HUES64 (cell line): ENCODE data around the gene BACH2.
"Not testable (repeated sequence)": the region's sequence is repeated elsewhere in the genome, so short reads cannot be mapped to it uniquely, and the experiment has no call there.

Experiments used
- H3K27ac ChIP-seq: 2 replicates; pipeline ENCODE4 v1.7.0; 2013; ENCODE audit warnings: low read depth, low read length, inconsistent platforms
- H3K27me3 ChIP-seq: 2 replicates; pipeline ENCODE4 v1.6.1; 2013; ENCODE audit warnings: mild to moderate bottlenecking, low read length; ENCODE audit not compliant: insufficient read depth
- H3K36me3 ChIP-seq: 2 replicates; pipeline ENCODE4 v1.6.1; 2013; ENCODE audit warnings: mild to moderate bottlenecking, low read length; ENCODE audit not compliant: insufficient read depth
- H3K4me1 ChIP-seq: 2 replicates; pipeline ENCODE4 v1.6.1; 2013; ENCODE audit warnings: mild to moderate bottlenecking, low read length, moderate library complexity; ENCODE audit not compliant: insufficient read depth
- H3K4me3 ChIP-seq: 2 replicates; pipeline ENCODE4 v1.5.1; 2013; ENCODE audit warnings: mild to moderate bottlenecking, low read length, moderate library complexity
- H3K9ac ChIP-seq: 2 replicates; pipeline ENCODE4 v1.6.1; 2013; ENCODE audit warnings: mild to moderate bottlenecking, low read depth, low read length
- H3K9me3 ChIP-seq: 2 replicates; pipeline ENCODE4 v1.6.1; 2013; ENCODE audit warnings: low read depth, low read length; ENCODE audit not compliant: insufficient read depth
- WGBS: fragments of 150-250, 120-280 bp; methylation state at CpG from one replicate; pipeline ENCODE4 v1.1.7; 2013; ENCODE audit warnings: missing lambda C conversion rate; 5-methylcytosine and 5-hydroxymethylcytosine counted together

Gene BACH2

DNA sequence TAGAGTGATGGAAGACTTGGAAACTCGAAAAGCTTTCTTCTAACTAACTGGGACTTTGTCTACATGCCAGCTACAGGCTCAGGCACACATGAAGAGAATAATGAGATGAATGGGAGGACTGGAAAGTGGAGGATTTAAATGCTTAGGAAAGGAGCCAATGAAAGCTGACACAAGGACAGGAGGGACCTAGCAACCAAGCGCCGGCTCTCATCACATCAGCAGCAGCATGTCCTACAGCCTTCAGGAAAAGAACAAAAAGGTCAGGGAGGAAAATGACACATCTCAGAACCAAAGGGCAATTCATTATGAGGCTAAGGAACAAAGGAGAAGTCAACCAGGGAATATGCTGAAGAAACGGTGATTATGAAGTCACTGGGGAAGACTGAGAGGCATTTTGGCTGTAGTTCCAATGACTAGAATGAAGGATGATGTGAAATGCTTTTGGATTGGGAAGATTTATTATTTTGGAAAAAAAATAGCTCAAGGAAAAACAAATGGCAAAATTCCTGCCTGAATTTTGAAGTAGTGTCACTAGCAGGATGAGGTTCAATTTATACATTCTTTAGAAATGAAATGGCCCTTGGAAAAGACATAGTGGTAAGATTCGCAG is 5.7 kb downstream of the BACH2 start:
- 90% methylated on average over 5 of the region's 5 CpGs for WGBS
- Histone ChIP-seq H3K4me3 (no peak overlapping the region), H3K27ac (no peak overlapping the region), H3K27me3 (peaks cover 33% of the 10 kb centered on the region), H3K9me3 (no peaks in the 10 kb centered on the region), H3K36me3 (no peaks in the 10 kb centered on the region), H3K4me1 (peaks cover 39% of the 10 kb centered on the region), H3K9ac (no peak overlapping the region)

- H3K9ac ChIP-seq: no peak overlapping the region
- H3K9me3 ChIP-seq: no peaks in the 10 kb centered on the region
- WGBS: 94% methylated on average over 1 of the region's 1 CpG
- H3K4me3 ChIP-seq: no peak overlapping the region
- H3K4me1 ChIP-seq: peaks cover 49% of the 10 kb centered on the region
- no peak overlapping the region for H3K27ac ChIP-seq
- peaks cover 23% of the 10 kb centered on the region for H3K27me3 ChIP-seq
- no peaks in the 10 kb centered on the region for H3K36me3 ChIP-seq
Measured at GRCh38 chr6:90289902-90290301, 6.7 kb downstream of the BACH2 start.

GRCh38 chr6:90288404-90288803 is 8.2 kb downstream of the BACH2 start:
- Histone ChIP-seq H3K9me3 (no peaks in the 10 kb centered on the region), H3K4me1 (peaks cover 56% of the 10 kb centered on the region), H3K9ac (no peak overlapping the region), H3K27ac (no peak overlapping the region), H3K4me3 (no peak overlapping the region), H3K36me3 (no peaks in the 10 kb centered on the region), H3K27me3 (peaks cover 8% of the 10 kb centered on the region)
- 47% methylated on average over 1 of the region's 1 CpG for WGBS

- Histone ChIP-seq H3K36me3 (no peaks in the 10 kb centered on the region), H3K27me3 (no peaks in the 10 kb centered on the region), H3K9me3 (no peaks in the 10 kb centered on the region; the same call in 1 of the 2 replicates), H3K9ac (no peak overlapping the region), H3K4me1 (peaks cover 56% of the 10 kb centered on the region), H3K4me3 (no peak overlapping the region), H3K27ac (no peak overlapping the region)
- 15% methylated on average over 2 of the region's 4 CpGs for WGBS
Measured at GRCh38 chr6:90286884-90287488, 9.7 kb downstream of the BACH2 start.

GRCh38 chr6:90285611-90286381 is 10.8 kb downstream of the BACH2 start:
- Histone ChIP-seq H3K4me3 (no peak overlapping the region), H3K4me1 (peaks cover 54% of the 10 kb centered on the region), H3K36me3 (no peaks in the 10 kb centered on the region), H3K9ac (peak overlapping the region; percentile 38; the same call in 1 of the 2 replicates), H3K27me3 (no peaks in the 10 kb centered on the region), H3K27ac (peak overlapping the region; percentile 37; the same call in 1 of the 2 replicates), H3K9me3 (no peaks in the 10 kb centered on the region; the same call in 1 of the 2 replicates)
- 31% methylated on average over 9 of the region's 9 CpGs for WGBS

GRCh38 chr6:90285042-90285481 is 11.6 kb downstream of the BACH2 start:
- H3K9me3 ChIP-seq: no peaks in the 10 kb centered on the region; the same call in 1 of the 2 replicates
- H3K27me3 ChIP-seq: no peaks in the 10 kb centered on the region
- H3K27ac ChIP-seq: peak overlapping the region; percentile 37
- no peak overlapping the region for H3K4me3 ChIP-seq
- peak overlapping the region; percentile 38; the same call in 1 of the 2 replicates for H3K9ac ChIP-seq
- no peaks in the 10 kb centered on the region for H3K36me3 ChIP-seq
- peaks cover 51% of the 10 kb centered on the region for H3K4me1 ChIP-seq
- WGBS: 50% methylated on average over 3 of the region's 4 CpGs

GRCh38 chr6:90284236-90285041 is 12.2 kb downstream of the BACH2 start:
- WGBS: 64% methylated on average over 11 of the region's 11 CpGs

DNA sequence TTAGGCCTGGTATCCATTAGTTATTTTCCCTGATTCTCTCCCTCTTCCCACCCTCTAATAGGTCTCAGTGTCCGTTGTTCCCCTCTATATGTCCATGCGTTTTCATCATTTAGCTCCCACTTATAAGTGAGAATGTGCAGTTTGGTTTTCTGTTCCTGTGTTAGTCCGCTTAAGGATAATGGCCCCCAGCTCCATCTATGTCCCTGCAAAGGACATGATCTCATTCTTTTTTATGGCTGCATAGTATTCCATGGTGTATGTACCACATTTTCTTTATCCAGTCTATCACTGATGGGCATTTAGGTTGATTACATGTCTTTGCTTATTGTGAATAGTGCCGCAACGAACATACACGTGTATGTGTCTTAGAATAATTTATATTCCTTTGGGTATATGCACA is 14.4 kb downstream of the BACH2 start:
- not testable (repeated sequence) for H3K9me3 ChIP-seq, H3K4me3 ChIP-seq, H3K36me3 ChIP-seq, H3K27me3 ChIP-seq, H3K27ac ChIP-seq, H3K9ac ChIP-seq
- H3K4me1 ChIP-seq: peaks cover 32% of the 10 kb centered on the region
- 94% methylated on average over 6 of the region's 6 CpGs for WGBS

More at GRCh38 chr6:90284236-90285041, 12.2 kb downstream of the BACH2 start:
- H3K27ac ChIP-seq: peak overlapping the region; percentile 37
- H3K9ac ChIP-seq: peak overlapping the region; percentile 38; the same call in 1 of the 2 replicates
- no peaks in the 10 kb centered on the region; the same call in 1 of the 2 replicates for H3K9me3 ChIP-seq
- H3K4me3 ChIP-seq: no peak overlapping the region
- H3K4me1 ChIP-seq: peaks cover 51% of the 10 kb centered on the region
- no peaks in the 10 kb centered on the region for H3K27me3 ChIP-seq
- H3K36me3 ChIP-seq: no peaks in the 10 kb centered on the region

GRCh38 chr6:90278129-90278528 is 18.5 kb downstream of the BACH2 start:
- no peaks in the 10 kb centered on the region for H3K36me3 ChIP-seq
- H3K9me3 ChIP-seq: no peaks in the 10 kb centered on the region; the same call in 1 of the 2 replicates
- H3K4me1 ChIP-seq: no peaks in the 10 kb centered on the region
- H3K27ac ChIP-seq: no peak overlapping the region
- no peak overlapping the region for H3K9ac ChIP-seq
- WGBS: 92% methylated on average over 4 of the region's 4 CpGs
- H3K4me3 ChIP-seq: no peak overlapping the region
- no peaks in the 10 kb centered on the region for H3K27me3 ChIP-seq

DNA sequence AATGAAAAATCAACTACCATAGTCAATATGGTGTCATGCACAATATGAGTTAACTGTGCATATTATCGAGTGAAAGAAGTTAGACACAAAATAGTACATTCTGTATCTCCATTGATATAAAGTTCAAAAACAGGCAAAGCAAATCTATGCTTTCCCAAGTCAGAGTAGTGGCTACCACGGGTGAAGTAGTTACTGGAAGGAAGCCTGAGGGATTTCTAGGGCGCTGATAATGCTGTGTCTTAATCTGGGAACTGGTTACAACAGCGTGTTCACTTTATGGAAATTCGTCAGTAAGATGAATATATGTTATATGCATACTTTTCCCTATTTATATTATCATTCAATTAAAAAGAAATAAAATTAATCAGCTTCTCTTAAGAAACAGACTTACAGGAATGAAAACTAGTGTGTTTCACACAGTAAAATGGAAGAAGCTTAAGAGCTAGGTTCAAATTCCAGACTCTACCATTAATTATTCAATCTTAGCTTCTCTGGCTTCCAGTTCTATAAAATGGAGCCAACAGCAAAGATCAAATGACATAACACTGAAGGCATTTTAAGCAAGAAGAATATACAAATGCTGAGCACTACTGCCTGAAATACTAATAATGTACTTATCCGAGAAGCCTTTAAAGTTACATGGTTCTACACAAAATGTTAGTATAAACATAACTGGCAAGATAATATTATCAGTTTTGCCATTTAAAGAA is 19.2 kb downstream of the BACH2 start:
- Histone ChIP-seq H3K27ac (no peak overlapping the region), H3K27me3 (no peaks in the 10 kb centered on the region), H3K36me3 (no peaks in the 10 kb centered on the region), H3K4me3 (no peak overlapping the region), H3K9me3 (no peaks in the 10 kb centered on the region; the same call in 1 of the 2 replicates), H3K4me1 (no peaks in the 10 kb centered on the region), H3K9ac (no peak overlapping the region)
- WGBS: 83% methylated on average over 6 of the region's 6 CpGs
